CD4-positive, alpha-beta T cell treated with Interferon gamma for 1 hour (primary cell): ENCODE results near the gene TMEM141.
"Not testable (repeated sequence)": the region's sequence is repeated elsewhere in the genome, so short reads cannot be mapped to it uniquely, and the experiment has no call there.

Experiments used
- DNase-seq: peaks from one replicate; pipeline ENCODE4 v3.0.0-alpha.2; 2020

TMEM141 gene

DNA sequence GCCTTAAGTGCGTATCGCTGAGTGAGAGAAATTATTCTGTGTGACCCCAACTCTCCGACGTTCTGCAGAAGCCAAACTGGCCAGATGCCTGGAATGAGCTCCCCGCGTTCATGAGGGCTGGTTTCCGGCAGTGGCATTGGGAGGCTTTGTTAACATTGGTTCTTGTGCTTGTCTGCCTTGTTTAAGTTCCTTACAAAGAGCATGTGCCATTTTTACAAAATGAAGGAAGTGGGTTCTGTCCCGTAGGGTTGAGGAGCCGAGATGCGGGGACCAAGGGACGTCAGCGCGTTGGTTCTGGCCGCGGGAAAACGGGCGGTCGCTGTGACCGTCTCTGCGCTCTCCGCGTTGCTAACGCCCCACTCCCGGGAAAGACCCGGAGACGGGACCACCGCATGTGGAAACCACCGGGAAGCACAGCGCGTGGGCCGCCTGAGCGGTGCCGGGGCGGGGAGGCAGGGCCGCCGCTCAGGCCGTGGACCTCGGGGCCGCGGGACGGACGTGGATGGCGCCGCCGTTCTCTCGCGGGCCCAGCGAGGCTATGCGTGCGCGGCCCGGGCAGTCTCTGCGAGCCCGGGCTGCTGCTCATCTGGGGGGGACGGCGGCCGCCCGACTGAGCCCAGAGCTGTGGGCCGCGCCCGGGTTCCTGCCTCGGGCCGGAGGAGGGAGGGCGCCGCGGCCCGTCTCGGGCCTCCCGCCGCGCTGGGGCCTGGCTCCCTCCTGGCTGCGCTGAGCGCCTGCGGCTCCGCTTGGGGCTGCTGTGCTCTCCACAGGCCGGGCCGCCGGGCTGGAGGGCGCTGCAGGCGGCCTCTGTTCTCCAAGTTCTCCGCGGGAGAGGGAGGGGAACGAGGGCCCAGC is 30.1 kb downstream of the TMEM141 start:
- DNase-seq, result no peak

DNA sequence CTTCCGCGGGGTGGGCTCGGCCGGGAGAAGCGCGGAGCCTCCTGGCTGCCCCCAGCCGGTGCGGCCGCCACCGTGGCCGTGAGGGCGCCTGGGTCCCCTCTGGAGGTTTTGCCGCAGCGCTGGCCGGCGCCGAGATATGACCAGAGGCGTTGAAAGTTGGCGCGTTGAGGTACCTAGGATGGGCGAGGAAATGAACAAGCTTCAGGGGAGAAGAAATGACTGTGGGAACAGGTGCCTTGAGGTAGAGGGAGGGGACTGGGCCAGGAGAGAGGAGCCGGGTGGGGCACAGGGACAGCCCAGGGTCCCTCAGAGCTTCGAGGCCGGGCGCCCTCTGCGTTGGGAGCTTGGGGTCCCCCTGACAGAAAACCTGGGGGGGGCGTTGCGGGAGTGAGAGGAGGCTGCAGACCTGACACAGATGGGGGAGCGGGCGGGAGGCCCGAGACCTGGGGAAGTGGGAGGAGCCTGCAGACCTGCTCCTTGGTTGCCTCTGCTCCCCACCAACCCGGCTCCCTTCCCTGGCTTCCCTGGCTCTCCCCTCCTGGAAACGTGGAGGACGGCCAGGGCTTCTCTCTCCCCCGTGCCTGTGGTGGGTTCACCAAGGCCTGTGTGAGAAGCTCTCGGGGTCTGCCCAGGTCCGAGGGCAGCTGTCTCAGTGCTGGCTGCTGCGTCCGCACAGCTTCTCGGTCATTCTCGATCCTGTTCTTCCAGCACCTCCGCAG is 30.8 kb downstream of the TMEM141 start:
- no peak for DNase-seq

DNA sequence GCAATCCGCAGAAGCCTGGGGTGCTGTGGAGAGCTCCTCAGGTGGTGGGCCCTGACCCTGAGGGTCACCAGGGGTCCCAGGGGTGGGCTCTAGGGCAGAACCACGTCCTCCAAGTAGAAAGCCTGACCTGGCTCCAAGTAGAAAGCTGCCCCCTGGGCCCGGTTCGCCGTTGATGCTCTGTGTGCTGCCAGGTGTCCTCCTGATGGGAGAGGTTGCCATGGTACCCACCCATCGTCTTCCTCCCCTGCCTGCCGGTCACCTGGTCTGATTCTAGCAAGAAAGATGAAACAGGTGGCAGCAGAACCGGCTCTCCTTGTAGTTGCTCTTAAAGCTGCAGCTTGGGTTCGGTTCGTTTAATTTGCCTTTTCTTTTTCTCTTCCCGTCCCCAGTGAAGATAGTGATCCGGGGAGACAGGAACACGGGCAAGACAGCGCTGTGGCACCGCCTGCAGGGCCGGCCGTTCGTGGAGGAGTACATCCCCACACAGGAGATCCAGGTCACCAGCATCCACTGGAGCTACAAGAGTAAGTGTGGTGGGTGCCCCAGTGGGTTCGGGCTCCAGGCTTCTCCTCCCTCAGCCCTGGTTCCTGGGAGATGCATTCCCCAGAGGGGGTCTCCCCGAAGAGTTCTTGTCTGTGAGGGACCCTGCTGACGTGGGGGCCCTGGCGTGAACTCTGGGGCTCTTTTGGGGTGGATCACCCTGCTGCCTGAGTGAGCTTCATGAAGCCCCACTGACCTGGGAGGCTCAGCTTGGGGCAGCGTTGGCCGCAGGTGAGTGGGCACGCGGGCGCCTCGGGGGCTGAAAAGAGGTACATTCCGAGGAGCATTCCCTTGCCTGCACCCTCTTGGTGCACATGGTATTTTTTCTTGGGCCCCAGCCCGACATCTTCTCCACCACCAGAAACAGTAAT is 32.2 kb downstream of the TMEM141 start:
- no peak for DNase-seq

GRCh38 chr9:136824496-136825225 is 33.5 kb downstream of the TMEM141 start:
- DNase-seq, result no peak

DNA sequence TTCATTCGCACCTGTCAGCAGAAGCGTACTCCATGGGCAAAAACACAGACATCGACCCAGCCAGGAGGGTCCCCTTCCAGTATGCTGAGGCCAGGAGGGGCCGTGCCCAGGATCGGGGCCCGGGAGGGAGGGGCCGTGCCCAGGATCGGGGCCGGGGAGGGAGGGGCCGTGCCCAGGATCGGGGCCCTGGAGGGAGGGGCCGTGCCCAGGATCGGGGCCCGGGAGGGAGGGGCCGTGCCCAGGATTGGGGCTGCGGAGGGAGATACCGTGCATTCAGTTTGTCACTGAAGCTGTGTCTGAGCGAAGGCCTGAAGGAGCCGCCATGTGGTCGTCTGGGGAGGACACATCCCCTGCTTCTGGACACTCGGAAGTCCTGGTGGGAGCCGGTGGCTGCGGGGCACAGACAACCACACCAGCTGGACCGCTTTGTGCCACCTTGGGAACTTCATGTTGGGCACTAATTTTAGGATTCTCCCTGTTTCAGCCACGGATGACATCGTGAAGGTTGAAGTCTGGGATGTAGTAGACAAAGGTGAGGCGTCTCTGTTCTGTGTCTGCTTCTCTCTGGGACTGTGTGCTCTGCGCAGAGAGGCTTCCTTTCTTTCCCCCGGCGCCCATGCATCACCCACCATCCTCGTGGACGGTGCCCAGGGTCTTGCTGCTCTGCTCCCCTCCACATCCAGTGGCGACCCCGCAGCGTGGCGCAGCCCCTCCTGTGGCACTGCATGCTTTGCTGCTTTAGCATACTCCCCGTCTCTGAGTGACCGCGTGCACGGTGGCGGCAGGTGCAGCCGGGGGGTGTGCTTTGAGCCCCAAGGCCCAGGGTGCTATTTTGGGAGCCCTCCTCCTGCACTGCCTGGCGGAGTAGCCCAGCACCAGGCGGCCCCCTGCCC is 34.4 kb downstream of the TMEM141 start:
- DNase-seq, result no peak

DNA sequence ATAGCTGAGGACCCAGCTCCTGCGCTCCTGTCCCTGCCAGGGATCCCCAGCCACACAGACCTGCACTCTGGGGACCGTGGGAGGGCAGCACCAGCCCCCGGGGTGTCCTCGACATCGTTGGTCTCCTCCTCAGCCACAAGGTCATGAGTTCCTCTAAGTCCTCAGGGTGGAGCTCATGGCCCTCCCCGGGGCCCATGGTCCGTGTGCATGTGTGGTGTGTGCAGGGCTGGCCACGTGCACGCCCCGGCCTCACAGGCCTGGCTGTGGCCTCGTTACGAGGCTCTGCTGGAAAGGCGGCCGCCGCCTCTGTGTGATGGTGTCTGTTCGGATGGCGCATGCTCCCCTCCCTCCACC is 35.0 kb downstream of the TMEM141 start:
- DNase-seq, result no peak

DNA sequence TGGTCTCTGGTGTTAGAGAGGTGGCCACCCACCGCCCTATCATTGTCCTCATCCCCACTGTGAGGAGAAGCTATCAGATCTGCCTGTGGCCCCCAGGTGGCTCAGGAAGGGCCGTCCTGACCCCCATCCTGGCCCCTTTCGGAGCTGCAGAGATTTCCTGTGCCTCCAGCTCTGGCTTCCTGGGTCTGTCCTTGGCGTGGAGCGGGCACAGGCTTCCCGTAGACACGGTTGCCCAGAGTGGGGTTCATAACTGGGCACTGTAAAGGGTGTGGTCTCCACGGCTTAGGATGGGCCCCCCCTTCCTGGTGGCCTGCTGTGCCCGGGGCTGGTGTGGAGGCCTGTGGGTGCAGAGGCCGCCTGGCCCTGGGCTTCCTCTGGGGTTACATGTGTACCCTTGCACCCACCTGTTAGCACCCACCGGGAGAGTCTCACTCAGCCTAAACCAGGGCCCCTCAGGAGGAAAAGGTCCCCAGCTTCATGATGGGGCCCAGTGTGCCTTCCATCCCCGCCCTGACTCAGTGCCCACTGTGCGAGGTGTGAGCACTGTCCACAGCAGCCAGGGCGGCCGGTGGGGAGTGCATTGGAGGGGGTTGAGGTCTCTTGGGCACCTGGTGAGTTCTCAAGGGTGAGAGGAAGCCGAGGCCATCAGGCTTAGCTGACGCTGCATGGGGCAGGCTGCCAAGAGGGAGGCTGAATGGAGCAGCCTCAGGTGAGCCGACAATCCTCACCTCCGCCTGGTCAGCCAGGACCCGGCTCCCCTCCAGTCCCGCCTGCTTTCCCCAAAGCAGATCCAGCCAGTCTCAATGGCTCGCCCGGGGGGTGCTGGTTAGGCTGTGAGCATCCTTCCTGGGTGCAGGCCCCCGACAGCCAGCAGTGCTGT is 35.8 kb downstream of the TMEM141 start:
- no peak for DNase-seq

- no peak for DNase-seq
Observed at GRCh38 chr9:136827794-136828473, 36.8 kb downstream of the TMEM141 start.

- no peak for DNase-seq
Observed at GRCh38 chr9:136828474-136829140, 37.5 kb downstream of the TMEM141 start.

GRCh38 chr9:136829412-136829811 is 38.3 kb downstream of the TMEM141 start:
- no peak for DNase-seq

- DNase-seq, result no peak
Observed at GRCh38 chr9:136829981-136830885, 39.1 kb downstream of the TMEM141 start.

GRCh38 chr9:136831002-136831719 is 40.0 kb downstream of the TMEM141 start:
- DNase-seq, result no peak

- no peak for DNase-seq
Observed at GRCh38 chr9:136831720-136832104, 40.6 kb downstream of the TMEM141 start.

DNA sequence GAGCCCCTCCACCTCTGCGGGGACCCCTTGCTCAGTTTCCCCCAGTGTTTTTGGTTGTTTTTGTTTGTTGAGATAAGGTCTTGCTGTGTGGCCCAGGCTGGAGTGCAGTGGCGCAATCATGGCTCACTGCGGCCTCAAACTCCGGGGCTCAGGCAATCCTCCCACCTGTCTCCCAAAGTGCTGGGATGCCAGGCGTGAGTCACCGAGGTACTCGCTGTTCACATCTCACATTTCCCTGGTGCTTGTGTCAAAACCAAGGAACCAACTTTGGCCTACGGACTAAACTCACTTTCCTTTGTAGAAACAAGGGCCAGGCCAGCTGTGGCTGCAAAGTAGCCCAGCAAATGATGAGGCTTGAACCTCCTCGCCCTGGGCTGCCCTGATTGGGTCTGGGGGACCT is 41.4 kb downstream of the TMEM141 start:
- no peak for DNase-seq

- DNase-seq, result not testable (repeated sequence)
Observed at GRCh38 chr9:136833381-136834048, 42.4 kb downstream of the TMEM141 start.

GRCh38 chr9:136835162-136835931 is 44.2 kb downstream of the TMEM141 start:
- DNase-seq, result no peak
